Stimulated activated CD4-positive, alpha-beta T cell treated with anti-CD3 and anti-CD28 coated beads, Interleukin-12 subunit alpha, Interleukin-12 subunit beta, amount 100 ng/mL, for 48 hours (primary cell): ENCODE data around the gene DCUN1D1.

ENCODE experiments used
- DNase-seq, 3 donors: peaks; one replicate each; pipeline ENCODE4 v3.0.0-alpha.2; 2020; ENCODE audit warnings: low read depth in 2 of 3, low spot score in 1 of 3

DCUN1D1 gene

DNA sequence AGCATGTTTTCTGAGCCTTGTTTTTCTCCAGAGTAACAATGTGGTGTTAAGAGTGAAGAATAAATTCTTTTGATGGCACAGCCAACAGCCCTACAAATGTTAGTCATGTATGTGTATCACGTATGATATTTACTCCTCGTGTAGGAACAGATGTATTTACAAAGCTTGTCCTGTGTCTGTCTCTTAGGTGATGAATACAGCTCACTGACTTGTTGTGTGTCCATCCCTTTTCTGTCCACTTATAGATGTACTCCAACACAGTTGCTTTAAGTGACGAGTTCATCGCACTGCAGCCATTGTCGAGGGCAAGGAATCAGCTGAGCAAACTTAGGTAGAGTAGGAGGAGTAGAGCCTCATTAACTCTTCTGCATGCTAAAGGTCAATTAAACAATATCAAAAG is 78.1 kb downstream of the DCUN1D1 start:
- no peak for DNase-seq

DNA sequence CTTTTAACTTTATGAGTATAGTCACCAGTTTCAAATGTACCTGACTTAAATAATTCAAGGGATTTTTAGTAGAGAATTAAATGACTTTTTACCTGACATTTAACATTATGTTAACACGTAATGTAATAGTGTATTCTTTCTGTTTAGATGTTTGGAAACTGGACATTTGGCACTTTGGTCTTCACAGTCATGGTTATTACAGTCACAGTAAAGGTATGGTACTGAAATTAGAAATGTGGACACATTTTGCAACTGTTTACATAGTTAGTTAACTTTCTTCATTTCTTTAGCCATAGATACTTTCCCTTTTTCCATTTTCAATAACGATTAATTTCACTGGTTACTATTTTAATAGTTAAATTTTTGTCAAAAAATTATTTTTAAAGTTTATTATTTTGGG is 83.8 kb downstream of the DCUN1D1 start:
- no peak for DNase-seq

DNA sequence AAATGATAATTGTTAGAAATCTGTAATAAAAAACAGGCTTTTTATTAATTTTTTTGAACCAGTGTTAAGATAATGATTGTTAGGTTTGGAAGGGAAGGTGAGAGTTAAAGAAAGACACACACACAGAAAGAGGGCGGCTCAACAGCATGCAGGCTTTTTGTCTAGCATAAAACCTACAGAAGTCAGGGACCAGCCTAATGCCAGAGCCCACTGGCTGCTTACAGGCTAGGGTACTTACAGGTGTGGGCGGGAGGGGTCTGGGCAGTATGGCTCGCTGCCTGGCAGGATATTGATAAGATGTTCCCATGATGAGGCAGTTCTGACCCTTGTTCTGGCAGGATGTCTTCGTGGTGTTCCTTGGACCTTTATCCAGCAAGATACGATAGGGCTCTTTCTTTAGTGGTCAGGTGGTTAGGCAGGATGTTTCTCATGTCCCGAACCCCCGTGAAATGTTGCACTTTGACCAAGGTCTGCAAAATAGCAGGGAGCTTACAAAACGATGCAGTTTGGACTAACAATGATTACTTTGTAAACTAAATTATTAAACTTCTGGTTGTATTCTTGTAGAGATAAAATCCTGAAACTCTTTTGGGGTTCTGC is 84.7 kb downstream of the DCUN1D1 start:
- DNase-seq: no peak

DNA sequence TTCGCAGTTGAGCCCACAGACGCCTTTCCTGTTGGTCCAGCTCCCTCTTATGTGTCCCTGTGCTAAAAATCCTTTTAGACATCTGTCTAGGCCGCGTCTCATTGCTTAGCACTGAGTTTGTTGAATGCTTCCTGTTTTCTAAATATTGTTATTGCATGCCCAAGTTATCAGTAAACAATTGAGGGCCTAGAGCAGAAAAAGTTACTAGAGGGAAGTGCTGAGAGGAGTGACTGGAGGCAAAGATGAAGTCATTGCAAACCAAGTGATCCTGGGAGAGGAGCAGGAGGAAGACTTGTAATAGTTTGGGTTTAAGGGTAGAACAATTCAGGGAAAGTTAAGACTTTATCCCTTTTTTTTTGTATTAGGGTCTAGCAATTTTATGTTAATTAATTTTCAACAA is 88.1 kb downstream of the DCUN1D1 start:
- no peak for DNase-seq

- DNase-seq: no peak
Observed at GRCh38 chr3:182891364-182891763, 89.0 kb downstream of the DCUN1D1 start.

DNA sequence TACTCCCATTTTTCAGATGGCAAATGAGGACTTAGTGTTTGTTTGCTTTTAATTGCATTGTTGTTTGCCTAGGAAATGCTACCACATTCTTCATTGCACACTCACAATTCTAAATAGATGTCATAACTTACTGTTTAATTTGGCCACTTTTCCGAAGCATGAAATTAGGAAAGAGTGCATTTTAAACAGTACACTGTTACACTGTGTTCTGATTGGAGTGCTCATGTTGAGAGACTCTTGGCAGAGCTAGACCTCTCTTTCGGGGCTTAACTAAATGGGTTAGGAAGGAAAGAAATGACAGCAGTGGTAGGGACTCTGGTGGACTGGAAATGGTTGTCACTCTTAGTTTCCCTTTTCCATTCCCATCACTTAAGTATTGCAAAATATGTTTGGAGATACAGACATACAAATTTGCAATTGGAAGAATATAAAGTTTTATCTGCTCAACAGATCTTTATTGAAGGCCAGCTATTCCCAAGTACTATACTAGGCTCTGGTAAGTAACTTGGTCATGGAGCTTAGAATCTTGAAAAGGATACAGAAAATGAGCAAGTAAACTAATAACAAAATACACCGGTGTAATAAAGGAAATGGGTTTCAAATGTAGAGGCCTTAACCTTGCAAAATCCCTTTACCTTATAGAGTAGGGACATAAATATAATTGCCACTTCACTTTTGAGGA is 90.2 kb downstream of the DCUN1D1 start:
- no peak for DNase-seq
